Uterus (tissue), 2 donors: ENCODE results near the gene COL19A1.

Source experiments
- POLR2A ChIP-seq, 2 donors: fragments of 450-650 bp; IDR thresholded peaks; one replicate each; pipeline ENCODE4 v1.6.1; 2016; ENCODE audit warnings: antibody characterized with exemption in 2 of 2, mild to moderate bottlenecking in 1 of 2, moderate library complexity in 1 of 2
- TF ChIP-seq, protein P1 (sequence below), 4 experiments: fragments of 200-600 bp in 2 of 4; fragments of 450-650 bp in 2 of 4; sonication (generic) in 2 of 4; IDR thresholded peaks; one replicate each; pipeline ENCODE4 v1.5.1; 2016 to 2019; ENCODE audit warnings: antibody characterized with exemption in 4 of 4, mild to moderate bottlenecking in 2 of 4, moderate library complexity in 1 of 4

DNA sequence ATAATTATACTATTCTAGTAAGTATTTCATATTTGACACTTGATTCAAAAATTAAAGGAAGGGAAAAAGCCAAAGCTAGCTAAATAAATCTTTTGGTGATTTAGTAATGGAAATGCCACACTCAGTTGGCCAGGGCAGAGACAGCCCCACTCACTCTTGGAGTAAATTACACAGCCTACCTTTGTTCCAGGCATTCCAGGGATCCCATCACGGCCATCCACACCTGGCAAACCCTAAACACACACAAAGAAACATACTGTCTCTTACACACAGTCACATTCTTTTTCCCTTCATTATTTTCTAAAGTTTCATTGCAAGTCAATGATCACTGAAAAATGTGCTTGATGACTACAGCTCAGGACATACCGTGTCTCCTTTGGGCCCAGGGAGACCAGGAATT is 388.4 kb downstream of the COL19A1 start:
- TF ChIP-seq, protein P1, sequence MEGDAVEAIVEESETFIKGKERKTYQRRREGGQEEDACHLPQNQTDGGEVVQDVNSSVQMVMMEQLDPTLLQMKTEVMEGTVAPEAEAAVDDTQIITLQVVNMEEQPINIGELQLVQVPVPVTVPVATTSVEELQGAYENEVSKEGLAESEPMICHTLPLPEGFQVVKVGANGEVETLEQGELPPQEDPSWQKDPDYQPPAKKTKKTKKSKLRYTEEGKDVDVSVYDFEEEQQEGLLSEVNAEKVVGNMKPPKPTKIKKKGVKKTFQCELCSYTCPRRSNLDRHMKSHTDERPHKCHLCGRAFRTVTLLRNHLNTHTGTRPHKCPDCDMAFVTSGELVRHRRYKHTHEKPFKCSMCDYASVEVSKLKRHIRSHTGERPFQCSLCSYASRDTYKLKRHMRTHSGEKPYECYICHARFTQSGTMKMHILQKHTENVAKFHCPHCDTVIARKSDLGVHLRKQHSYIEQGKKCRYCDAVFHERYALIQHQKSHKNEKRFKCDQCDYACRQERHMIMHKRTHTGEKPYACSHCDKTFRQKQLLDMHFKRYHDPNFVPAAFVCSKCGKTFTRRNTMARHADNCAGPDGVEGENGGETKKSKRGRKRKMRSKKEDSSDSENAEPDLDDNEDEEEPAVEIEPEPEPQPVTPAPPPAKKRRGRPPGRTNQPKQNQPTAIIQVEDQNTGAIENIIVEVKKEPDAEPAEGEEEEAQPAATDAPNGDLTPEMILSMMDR (IDR thresholded peaks at IDR 0.05), result no peak
- no peak for TF ChIP-seq POLR2A (IDR thresholded peaks at IDR 0.05)
